GM18909 (cell line): ENCODE results near the gene DNAH8.

Experiments
- ATAC-seq: cut with Tn5 transposase; IDR thresholded peaks from one replicate; pipeline ENCODE4 v1.9.1; 2021; ENCODE audit warnings: mild to moderate bottlenecking; ENCODE audit not compliant: unreplicated experiment, poor library complexity

The DNAH8 gene

DNA sequence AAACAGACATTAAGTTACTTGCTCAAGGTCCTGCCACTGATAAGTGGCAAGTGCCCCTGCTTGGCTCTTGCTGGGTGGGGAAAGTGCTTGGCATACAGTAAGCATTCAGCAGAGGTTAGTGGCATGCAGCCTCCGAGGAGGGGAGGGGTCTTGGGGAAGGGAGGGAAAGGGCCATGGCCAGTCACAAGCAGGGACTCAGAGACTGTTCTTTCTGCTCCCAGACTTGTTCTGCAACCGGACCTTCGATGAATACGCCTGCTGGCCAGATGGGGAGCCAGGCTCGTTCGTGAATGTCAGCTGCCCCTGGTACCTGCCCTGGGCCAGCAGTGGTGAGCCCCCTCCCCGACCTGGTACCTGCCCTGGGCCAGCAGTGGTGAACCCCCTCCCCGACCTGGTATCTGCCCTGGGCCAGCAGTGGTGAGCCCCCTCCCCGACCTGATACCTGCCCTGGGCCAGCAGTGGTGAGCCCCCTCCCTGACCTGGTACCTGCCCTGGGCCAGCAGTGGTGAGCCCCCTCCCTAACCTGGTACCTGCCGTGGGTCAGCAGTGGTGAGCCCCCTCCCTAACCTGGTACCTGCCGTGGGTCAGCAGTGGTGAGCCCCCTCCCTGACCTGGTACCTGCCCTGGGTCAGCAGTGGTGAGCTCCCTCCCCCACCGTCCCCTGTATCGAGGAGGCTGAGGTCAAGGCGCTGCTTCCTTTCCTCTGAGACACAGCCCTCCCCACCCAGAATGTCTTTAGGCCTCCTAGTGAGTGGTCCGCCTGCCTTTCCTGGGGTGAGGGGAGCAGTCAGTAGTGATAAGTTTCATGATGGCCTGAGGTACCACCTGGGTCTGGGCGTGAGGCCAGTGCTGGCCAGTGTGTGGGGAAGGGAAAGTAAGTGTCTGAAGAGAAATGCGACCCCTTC is 342.4 kb downstream of the DNAH8 start:
- ATAC-seq = no peak

DNA sequence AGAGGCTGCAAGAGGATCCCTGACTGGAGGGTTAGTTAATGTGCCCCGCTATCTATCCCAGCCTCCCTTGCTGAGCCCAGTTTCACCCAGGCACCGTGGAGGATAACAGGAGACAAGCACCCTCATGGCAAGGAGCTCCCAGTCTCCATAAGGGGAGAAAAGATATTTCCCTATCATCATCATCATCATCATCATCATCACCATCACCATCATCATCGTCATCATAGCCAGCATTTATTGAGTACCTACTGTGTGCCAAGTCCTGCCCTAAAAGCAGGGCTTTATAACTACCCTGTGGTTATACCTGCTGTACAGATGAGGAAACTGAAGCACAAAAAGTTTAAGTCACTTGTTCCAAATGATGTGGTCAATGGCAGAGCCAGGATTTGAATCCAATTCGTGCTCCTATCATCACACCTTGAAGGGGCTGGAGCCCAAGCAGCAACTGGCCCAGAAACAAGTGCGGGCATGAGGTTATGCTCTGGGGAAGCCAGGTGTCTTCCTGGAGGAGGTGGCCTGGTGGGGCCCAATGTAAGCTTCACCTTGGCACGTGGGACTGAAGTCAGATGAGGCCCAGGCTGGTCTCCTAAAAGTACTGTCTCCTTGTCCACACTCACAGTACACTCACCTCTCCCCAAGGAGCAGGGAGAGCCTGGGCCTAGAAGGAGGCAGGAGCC is 343.5 kb downstream of the DNAH8 start:
- no peak for ATAC-seq

DNA sequence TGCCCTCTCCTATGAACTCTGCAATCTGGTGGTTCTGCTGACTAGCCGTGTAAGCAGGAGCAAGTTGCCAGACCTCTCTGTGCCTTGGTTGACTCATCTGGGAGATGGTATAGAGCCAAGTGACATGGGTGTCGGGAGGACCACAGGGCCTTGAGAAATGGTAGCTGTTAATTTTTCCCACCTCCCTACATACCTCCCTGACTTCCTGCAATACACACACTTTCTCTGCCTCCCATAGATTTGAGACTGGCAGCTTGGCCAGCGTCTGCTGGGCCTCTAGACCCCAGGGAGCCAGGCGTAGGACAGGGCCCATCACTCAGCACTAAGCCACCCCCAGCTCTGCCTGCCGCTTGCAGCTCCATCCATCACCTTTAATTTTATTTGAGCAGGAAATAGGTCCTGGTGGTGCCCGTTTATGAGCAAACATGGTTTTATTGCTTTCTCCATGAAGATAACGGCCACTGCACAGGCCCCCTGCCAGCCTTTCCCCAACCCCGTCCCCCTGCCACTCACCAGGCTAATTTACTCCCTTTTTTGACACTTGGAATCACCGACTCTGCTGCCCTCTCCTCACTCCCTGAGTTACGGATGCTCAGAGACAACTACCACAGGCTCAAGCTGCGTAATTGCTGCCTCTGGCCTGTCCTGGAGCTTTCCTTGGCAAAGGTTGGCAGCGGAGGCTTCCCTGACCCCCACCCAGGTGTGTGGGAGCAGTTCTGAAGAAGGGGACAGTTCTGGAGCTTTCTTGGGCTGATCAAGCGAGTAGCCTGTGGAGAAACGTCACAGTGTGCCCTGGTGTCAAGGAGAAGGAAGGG is 344.6 kb downstream of the DNAH8 start:
- no peak for ATAC-seq

DNA sequence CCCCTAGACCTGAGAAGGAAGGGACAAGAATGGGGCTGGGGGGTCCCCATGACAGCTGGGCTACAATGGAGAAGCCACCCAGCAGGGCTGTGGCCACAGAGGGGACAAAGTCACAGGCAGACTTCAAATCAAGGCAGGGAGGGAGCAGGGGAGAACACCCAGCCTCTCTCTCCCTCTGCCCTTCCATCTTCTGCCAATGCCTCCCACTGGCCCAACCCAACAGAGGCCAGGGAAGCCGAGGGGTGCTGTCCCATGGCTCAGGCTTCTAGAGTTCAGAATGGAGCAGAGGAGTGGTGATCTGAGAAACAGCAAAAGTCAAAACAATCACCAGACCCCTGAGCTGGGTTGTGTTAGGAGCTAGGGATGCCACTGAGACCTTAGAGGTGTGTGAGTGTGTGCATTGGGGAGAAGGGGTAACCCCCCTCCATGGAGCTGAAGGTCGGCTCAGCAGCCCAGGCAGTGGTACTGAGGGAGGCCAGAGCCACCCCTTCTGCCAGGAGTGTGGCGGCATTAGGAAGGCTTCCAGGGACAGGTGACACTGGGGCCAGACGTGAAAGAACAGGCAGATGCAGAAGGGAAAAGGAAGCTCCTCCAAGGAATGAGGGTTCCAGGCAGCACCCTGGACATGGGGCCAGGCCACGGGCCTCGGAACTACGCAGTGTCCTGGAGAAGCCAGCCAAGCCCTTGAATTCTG is 345.5 kb downstream of the DNAH8 start:
- no peak for ATAC-seq

DNA sequence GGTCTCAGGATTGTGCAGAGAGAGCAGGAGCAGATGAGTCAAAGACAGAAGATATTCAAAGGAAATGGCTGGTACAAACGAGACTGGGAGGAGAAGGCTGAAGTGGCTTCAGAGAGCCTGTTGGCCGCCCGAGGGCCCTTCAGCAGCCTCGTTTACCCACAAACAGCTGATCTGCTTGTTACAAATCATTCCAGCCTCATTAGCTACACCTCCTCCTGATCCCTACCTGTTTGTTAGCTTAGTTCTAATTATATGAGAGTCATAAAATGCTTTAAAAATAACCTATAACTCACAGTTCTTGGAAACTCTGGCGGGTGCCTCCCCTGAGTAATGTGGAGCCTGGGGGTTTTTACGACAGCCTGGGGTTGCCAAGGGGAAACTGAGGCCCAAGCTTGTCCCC is 346.1 kb downstream of the DNAH8 start:
- no peak for ATAC-seq

DNA sequence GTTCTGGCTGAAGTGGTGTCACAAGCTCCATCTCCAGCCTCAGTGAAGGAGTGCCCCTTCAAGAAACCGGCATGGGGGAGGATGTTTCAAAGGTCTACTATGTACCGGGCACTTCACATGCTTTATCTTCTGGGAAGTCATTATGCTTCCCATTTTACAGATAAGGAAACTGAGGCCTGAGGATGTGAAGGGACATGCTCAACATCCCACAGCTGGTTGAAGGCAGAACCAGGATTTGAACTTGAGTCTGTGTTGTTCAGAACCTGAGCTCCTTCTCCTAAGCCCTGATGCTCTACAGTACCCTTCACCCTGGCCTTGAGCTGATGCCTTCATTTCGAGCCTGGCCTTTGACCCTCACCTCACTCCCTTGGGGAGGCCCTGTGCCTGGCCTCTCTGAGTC is 346.5 kb downstream of the DNAH8 start:
- ATAC-seq = no peak

DNA sequence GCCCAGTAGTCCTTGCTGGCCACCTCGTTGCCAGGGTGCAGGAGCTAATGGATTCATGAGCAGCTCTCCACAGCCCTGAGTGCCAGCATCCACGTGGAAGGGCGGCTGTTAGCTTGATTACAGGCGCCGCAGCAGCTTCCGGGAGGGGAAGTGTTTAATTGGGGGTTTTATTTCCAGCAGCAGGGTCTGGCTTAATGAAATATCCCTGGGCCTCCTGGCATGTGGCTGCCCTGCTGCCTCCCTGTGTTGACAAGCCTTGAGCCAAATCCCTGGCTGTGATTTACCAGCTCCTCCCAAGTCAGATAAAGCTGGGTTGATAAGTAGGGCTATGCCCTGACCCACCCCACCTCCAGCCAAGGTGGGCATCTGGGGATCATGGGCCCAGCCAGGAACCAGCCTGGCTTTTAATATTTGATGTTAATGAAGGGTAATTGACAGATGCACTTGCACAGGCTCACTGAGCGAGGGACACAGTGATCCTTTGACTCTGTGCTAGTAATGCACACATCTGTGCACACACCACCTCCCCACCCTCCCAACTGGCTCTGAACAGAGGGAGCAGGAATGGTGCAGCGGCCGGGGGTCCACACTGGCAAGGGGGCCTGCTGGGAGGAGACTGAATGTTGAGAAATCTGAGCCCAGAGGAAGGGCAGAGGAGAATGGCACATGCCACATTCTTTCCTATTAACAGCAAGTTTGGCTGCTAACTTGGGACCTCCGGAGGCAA is 347.1 kb downstream of the DNAH8 start:
- no peak for ATAC-seq

DNA sequence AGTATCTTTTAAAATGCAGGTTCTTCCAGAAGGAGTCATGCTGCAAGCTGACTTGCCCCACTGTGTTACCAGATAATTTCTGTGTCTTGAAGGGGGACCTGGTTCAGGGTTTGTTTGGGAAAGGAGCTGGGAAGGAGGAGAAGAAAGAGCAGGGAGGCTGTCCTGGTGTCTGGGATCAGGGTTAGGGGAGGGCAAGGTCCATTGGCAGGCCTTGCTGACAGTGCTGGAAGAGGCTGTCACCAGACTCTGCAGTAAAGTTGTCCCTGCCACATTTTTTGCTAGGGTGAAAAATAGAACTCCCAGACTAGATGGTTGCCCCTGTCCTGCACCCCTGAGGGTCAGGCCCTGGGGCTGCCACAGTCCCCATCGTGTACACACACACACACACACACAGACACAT is 348.4 kb downstream of the DNAH8 start:
- no peak for ATAC-seq

DNA sequence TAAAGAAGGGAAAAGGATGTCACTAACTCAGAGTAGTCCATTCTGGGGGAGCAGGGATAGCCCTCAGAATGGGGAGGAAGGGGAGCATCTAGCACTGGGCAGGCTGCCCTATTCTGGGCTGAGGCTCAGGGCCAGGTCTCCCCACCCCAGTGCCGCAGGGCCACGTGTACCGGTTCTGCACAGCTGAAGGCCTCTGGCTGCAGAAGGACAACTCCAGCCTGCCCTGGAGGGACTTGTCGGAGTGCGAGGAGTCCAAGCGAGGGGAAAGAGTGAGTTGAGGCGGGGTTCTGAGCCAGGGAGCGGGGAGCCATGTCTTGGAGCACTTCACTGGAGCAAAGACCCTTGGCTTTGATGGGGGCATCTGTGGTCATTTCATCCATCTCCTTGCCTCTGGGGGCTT is 350.4 kb downstream of the DNAH8 start:
- no peak for ATAC-seq

DNA sequence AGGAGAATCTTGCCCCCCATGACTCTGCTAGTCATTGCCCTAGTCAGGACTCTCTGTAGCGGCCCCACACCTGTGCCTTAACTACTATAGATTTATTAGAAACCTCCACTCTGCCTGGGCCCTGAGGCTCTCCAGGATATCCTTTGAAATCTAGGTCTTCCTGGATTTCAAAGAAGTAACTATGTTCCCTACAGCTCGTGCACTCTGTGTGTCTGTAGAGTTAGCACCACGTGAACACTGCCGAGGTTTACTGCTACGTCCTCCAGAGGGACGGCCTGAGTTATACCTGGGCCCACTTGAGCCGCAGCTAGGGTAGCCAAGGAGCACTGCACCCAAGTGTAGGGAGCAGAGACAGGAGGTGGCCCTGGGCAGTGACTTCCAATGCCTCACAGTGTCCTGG is 353.3 kb downstream of the DNAH8 start:
- no peak for ATAC-seq

DNA sequence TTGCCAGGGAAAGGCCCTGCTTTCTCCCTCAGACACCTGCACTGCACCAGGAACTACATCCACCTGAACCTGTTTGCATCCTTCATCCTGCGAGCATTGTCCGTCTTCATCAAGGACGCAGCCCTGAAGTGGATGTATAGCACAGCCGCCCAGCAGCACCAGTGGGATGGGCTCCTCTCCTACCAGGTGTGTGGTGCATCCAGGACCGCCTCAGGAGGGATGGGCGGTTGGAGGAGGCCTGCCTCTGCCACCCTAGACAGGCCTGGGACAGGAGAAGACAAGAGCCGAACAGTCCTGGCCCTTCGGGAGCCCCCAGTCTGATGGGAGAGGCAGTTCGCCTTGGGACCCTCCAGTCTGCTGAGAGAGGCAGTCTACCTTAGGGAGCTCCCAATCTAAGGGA is 357.7 kb downstream of the DNAH8 start:
- no peak for ATAC-seq

DNA sequence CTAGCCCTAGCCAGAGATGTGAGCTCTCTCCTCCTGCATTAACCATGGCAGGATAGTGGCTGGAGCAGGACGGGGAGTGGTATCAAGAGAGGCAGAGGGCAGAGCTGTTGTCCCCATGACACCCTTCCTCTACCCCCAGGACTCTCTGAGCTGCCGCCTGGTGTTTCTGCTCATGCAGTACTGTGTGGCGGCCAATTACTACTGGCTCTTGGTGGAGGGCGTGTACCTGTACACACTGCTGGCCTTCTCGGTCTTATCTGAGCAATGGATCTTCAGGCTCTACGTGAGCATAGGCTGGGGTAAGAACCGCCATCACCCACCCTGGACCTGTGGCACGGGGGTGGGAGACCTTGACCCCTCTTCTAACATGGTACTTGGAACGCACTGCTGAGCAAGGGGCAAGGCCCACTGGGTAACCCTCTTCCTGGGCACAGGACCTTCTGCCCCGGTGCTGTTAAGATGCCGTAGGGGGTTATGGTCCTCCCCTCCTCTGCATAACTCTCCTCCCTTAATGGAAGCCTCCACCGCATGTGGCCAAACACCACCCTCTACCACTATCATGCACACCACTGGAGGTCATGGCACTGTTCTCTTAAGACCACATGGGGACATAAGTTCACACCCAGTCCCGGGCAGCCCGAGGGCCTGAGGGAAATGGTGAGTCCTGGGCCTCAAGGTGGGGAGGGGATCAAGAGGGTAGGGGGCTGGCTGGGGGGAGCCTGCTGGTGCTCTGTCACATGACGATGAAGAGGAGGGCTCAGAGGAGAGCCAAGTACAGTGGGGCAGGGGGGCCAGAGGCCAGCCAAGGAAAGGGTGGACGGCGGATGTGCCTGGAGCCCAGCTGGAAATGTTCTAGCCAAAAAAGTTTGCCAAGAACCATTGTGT is 358.6 kb downstream of the DNAH8 start:
- ATAC-seq = no peak

DNA sequence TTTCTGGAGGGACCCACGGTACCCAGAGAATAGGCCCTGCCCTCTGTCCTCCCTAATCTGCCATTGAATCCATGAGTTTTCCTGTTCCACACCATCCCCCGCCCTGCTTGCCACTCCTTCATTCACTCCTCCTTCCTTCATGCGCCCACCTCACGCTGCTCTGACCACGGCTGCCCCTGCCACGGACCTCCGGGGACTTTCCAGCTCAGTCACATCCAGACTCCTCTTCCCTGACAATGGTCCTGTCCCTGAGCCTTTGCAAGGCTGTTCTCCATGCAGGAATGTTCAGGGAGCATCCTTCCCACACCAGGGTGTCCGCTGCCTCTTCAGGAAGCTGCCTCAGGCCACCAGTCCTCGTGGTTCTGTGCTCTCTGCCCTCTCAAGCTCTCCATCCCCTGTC is 359.4 kb downstream of the DNAH8 start:
- ATAC-seq = no peak

DNA sequence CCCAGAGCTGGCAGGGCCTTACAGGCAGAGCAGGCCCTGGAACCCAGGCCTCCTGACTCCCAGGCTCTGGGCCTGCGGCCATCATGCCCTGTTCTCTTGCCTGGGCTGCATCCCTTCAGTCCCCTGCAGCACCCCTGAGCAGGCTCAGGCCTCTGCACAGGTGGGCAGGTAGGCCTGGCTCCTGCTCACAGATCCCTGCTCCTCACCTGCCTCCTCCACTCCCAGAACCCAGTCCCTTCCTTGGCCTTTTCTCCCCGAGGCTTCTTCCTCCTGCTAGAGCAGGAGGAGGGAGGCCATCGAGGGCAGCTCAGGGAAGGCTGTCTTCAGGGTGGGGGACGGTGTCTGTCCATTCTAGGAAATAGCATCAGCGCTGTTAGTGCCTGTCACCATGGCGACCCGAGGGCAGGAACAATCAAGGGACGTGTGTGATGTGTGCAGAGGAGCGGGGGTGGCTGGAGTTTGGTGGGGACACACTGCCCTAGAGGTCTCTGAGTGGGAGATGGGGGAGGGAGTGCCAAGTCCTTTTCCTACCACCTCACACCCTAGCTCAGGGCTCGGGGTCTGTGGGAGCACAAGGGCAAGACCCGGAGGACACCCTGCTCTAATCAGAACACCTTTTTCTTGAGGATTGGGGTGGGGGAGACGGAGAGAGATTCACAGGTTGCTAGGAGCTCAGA is 360.0 kb downstream of the DNAH8 start:
- no peak for ATAC-seq

DNA sequence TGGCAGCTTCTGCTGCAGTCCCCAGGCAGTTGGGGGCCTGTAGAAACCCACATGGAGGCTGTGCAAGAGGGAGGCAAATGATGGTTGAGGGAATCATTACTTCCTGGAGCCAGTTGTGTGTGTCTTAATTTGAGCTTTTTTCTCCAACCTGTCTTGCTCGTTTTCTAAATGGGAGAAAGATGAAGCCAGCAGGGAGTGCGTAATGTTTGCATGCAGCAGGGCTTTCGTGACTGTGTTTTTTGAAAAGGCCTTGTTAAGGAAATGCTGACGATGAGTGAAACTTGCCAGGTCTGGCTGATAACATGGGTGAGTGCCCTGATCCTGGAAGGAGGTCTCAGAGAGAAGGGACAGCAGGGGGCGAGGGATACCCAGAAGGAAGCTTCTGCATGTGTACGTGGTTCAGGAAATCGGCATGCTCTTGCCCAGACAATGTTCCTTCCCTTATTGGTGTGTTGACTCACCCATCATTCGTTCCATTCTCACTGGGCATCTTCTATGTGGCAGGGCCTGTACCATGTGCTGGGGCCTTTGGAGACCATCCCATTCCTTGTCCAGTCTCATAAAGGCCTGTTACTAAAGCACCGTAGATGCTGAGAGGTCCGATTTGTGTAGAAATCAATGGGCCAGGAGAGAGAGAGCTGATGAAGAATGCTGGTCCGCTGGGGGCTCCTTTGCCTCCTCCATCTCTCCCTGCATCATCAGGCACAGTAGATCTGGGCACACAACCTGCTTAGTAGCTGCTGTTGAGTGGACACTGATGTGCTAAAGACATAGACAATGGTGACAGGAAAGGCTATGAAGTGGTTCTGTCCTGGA is 360.9 kb downstream of the DNAH8 start:
- ATAC-seq = no peak

DNA sequence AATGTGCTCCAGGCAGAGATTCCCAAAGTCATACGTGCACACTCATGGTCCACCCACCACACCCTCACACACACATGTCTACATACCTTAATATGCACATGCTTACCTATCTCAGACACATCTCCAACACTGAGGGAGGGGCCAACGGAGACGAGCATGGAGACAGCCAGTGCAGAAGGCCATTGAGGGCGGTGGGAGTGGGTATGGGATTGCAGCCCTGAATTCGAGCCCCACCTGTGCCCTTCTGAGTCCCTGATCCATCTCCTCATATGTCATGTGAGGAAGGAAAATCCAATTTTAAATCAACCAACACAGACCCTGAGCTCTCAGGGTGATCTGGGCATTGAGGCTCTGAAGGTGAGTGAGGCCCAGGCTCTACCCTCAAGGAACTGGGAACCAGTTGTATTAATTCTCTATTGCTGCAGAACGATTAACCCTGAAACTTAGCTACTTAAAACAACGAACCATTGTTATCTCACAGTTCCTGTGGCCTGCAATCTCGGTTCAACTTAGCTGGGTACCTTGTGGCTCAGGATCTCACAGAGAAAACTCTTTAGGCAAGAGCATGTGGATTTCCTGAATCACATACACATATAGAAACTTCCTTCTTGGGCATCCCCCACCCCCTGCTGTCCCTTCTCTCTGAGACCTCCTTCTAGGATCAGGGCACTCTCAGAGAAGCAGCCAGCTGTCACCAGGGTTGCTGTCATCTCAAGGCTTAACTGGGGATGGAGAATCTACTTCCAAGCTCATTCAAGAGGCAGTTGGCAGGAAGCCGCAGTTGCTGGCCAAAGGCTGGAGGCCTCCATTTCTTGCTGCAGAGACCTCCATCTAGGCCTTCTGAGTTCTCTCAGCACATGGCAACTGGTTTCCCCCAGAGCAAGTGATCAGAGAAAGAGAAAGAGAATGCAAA is 361.8 kb downstream of the DNAH8 start:
- no peak for ATAC-seq
